ENCODE data around the gene TPPP3.

Gene TPPP3

DNA sequence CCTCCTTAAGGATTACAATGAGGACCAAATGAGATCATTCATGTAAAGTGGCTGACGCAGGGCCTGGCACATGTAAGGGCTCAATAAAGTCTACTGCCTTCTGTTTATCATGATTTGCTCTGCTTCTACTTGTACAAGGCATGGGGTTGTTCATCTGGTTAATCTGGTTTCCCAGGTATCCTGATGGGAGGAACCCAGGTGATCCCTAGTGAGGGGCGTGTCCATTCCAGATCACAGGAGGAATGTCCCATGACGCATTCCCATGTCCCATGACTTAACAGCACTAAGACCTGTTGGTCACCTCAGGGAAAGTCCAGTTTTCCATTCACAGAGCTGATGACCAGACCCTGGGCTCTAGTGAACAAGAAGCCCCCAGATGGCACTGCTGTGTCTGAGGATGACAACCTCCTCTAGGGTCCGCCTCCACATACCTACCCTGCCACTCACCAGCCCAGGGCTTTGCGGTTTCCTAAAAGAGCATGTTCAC lies 11.5 kb upstream of the TPPP3 start:
- no peak for DNase-seq (ENCODE audit: low read depth)

DNA sequence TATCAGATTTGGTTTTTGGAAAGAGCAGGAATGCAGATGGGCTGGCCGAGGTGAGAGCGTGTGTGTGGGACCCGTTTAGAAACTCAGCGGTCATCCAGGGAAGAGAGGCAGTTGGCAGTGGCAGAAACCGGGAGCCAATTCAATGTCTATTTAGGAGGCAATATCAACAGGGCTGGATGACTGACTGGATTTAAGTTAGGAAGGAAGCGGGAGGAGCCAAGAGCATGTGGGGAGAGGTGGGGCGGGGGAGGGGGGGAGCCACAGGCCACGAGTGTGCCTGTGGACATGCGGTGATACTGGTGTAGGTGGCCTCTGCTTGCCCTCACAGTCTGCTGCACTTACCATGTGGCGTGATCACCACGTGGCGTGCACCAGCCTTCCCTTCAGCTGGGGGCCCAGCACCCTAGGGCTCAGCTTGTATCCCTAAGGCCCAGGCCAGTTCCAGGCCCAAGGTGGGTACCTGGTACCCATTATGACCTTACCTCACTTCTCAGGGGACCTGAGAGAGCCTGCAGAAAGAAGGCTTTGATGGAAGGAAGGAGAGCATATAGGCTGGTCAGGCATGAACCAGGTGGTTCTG lies 10.8 kb upstream of the TPPP3 start:
- no peak for DNase-seq (ENCODE audit: low read depth)

DNA sequence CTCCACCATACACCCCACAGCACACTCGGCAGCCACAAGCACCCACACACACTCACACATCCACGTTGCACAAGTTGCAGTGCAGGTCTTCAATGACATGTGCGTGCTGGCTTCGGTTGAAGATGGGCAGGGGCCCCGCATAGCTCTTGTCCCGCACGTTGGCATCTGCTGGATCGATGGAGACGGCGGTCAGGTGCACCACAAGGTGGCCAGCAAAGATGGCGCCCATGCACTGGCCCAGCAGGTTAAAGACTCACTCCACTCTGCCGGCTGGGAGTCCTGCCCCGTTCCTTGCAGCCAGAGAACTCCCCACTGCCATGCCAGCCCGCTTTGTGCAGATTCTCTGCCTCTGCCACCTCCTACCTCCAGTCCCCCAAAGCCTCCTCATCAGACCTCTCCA lies 7.6 kb upstream of the TPPP3 start:
- no peak for DNase-seq (ENCODE audit: low read depth)

DNA sequence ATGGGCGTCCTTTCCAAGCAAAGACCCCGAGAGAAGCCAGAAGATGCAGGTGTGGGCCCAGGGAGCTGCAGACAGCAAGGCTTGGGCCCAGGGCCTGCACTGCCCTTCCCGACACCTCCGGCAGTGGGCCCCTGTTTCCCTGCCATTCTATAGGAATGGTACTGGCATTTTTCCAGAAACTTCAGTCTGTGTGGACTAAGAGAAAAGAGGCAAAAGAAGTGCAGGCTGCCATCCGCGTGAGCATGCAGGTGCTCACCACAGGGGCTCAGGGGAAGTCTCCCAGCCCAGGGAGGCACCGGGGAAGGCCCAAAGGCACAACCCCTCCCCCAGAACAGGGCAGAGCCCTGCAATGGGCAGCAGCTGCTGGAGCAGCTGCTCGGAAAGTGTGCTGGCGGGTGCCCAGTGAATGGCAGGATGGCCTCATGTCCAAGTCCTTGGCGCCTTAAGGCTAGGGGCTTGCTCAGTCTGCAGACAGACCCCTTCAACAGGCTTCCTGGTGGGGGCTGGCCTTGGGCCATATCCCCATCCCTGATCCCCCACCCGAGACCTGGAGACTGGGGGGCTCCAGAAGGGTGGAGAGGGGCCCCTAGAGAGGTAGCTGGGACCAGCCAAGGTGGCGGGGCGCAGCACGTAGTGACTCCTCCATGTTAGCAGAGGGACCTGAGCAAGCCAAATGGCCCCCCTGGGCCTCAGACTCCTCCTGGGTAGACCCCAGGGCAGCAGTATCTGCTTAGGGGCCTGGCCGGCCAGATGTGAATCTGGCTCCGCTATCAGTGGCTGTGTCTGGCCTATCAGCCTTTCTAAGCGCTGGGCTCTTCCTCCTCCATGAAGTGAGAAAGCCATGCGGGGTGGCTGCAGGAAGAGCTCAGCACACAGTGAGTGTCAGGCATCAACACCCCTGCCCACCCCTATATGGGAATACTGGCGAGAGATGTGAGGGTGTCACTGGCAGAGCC lies 6.7 kb upstream of the TPPP3 start:
- DNase-seq (ENCODE audit: low read depth): no peak

DNA sequence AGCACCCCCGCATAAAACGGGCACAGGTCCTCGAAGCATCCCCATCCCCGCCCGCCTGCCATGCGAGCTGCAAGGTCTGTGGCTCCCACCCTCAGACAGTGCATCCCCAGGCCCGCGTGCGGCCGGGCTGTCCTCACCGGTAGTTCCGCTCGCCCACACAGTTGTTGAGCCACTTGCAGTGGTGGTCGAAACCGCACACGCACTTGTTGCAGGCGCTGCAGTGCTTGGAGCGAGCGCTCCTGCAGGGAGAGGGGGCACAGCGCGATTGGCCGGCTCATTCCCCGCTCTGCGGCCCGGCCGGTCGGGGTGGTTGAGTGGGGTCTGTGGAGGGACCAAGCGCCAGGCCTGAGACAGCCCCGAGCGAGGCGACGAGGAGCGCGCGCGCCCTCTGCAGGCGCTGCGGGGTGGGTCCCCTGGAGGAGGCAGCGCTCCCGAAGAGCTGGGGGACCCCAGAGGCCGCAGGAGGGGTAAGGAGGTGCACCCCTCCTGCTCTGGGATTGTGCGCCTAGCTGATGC lies 6.0 kb upstream of the TPPP3 start:
- no peak for DNase-seq (ENCODE audit: low read depth)

DNA sequence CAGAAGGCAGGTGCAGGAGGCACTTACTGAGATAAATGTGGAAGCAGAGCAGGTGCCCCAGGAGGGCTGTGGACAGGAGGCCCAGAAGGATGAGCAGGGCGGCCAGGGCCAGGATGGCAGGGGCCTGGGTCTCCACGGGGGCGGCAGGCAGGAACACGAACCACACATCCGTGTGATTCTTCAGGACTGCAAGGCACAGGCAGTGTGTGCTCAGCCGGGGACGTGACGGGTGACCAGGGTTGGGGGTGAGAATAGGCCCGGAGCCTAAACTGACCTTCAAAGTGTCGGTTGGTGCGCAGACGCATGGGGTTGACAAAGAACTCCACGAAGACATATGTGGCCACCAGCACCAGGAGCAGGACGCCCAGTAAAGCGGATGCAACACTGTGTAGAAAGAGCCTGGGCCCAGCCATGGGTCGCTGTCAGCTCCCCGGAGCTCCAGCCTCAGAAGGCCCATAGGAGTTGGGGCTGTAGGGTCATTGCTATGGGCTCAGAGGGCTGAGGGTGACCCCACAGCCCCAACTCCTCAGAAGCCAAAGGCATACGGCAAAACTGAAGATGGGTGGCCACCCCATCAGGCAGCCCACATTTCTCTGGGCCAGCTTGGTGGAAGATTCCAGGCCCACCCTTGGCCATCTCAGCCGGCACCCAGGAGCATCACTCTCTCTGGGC lies 5.4 kb upstream of the TPPP3 start:
- DNase-seq (ENCODE audit: low read depth): no peak

DNA sequence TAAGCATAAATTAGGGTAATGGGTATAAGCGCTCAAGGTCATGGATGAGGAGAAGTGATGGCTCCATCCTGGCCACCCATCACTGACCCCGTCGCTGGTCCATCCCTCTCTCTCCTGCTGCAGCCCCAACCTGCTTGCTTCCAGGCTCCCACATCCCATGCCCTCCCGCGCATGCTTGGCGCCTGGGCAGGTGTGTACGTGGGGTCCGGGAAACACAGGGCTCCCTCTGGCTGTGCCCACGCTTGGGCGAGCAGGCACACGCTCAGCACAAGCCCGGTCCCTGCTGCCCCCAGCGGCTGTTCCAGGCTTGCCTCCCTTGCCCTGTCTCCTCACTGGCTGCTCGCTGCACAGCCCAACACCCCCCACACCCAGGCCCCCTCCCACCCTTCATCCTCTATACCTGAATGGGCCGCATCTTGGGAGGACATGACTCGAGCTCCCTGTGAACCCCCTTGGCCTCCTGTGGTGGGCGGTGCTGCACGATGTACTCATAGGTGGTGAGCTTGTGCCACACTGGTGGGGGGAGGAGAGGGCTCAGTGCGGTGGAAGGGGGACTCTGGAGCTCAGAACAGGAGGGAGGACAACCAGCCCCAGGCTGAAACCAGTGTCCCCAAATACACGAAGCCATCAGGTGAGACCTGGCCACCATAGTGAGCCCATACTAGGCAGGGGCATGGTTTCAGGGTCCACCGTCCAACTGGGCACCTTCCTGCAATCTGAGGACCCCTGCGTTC lies 4.7 kb upstream of the TPPP3 start:
- no peak for DNase-seq (ENCODE audit: low read depth)

DNA sequence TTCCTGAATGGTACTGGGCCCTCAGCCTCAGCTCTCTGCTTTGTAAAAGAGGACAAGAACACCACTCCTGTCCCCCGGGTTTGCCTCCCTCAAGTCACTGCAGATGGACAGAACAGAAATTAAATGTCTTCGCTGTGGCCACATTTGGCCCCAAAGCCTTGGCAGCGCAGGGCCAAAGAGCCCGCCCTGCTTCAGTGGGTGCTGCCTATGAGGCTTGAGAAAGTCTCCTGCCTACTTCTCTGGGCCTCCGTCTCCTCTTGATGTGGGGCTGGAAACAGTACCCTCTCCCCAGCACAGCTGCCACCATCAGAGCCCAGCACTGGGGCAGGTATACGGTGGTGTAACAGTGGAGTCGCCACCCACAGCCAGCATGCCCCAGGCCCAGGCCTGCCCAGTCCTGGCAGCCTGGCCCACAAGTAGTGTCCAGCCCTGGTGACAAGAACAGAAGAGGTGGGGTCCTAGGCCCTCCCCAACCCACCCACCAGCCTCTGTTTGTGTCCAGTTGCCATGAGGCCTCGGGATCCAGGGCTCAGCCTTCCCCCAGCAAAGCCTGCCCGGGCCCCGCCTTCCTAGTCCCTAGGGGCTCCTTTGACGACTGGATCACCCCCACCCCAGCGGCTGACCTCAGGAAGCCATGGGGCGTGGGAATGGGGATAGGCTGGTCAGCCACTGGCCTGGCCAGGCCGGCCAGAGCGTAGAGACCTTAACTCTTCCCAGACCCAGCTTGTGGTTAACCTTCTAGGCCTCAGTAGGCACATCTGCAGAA lies 3.9 kb upstream of the TPPP3 start:
- no peak for DNase-seq (ENCODE audit: low read depth)

DNA sequence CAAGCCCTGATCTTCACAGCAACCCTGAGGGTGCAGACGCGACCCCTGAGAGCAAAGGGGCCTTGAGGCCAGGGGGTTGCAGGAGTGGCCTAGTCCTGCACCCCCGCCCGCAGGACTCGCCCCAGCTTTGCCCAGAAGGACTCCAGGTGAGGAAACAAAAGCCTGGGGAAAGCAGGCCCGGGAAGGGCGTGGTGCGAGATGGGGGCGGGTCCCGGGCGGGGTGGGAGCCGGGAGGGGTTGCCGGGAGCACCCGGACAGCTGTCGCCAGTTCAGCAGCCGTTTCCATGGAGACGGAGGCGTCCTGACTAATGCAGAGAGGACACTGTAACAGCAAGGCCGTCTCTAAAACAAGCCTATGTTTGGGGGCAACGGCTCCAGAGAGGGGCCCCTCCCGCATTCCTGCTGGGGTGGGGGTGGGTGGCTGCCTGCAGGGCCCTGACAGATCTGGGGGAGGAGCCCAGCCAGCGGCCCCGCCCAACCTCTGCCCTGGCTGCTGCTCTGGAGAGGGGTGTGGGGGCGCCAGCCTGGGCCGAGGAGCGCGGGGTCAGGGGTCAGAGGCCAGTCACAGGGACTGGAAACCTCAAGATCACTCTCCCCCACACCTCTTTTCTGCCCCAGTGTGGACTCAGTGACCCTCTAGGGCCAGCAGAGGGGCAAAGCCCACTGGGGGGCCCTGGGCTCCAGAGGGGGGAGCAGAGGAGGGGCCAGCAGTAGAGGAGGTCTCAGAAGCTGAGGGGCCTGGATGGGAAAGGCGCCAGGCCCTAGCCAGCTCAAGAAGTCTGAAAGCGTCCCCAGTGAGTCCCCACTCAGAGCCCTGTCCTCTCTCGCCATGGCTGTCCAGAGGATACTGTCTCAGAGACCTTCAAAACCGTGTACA lies 3.1 kb upstream of the TPPP3 start:
- peak; percentile 59 for DNase-seq (ENCODE audit: low read depth)

DNA sequence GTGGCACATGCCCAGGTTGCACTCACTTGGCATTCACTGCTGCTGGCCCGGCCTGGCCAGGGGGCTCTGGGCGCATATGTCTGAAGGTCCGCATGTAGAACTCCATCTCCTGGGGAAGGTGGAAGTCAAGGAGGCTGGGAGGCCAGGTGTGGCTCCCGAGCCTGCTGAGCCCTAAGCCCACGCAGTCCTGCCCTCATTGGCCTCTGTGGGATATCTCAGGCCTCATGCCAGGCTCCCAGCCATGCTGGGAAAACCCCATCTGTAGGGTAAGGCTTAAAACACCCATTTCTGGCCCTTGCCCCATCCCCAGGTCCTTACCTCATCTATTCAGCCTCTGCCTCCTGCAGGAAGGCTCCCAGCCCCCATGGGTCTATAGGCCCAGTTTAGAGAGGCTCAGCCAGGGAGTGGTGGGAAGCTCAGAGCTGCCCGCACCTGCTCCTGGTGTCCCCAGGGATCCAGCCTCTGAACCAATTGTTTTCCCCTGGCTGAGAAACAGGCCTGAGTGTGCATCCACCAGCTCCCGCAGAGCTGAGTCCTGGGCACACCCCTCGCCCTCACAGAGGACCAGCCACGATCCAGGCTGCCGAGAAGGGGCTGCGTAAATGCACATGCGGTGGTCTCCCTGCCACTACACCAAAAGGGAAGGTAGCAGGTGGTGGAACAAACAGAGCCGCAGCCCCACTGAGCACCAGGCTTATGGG lies 2.3 kb upstream of the TPPP3 start:
- no peak for DNase-seq (ENCODE audit: low read depth)

DNA sequence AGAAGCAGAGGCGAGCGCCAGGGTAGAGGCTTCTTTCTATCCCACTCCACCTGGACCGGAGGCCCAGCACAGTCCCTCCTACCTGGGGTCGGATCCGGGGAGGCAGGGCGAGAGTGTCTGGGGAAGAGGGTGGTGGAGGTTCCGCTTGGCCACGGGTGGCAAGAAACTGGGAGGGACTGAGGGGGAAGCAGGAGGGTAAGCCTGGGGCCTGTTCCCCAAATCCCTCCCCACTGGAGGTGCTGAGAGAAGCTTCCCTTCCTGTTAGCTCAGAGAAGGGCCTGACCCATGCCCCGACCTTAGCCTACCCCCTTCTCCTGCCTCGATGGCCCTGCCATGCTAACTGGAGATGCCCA lies 1.8 kb upstream of the TPPP3 start:
- no peak for DNase-seq (ENCODE audit: low read depth)

DNA sequence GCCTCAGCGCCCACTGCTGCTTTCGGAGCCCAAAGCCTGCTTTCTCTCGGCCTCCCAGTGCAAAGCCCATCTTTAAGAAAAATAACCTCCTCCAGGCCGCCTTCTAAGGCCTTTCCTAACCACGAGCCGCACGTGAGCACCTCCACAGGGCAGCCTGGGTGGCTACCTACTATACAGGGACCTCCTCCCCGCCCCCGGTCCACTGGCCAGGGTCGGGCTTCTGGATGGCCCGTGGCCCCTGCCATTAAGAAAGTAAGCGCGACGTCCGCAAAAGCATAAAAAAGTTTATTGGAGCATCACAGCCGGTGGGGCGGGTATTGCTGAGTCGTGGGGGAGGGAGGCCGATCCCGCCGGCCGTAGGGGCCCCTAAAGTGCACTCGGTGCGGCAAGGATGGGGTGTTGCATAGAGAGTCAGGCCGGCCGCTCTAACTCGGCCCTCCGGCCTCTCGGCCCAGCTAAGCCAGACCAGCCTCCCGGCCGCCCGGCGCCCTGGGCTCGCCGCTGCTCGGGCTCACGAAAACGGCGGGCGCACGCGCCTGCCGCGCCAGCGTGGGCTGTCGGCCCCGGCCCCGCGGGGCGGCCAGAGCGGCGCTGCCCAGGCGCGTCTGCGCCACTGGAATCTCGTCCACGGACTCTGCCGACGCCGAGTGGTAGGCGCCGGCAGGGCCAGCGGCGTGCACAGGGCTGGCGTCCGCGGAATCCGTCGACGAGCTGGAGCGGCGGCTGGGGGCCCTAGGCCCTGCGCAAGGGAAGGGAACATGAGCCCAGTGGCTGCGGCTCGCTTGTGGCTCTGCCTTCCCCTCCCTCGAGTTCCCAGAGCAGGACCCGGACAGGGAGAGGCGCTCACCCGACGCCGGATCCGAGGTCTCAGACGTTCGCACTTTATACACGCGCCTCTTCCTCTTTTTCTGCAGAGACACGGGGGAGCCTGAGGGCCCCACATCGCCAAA lies 1.1 kb upstream of the TPPP3 start:
- no peak for DNase-seq (ENCODE audit: low read depth)

DNA sequence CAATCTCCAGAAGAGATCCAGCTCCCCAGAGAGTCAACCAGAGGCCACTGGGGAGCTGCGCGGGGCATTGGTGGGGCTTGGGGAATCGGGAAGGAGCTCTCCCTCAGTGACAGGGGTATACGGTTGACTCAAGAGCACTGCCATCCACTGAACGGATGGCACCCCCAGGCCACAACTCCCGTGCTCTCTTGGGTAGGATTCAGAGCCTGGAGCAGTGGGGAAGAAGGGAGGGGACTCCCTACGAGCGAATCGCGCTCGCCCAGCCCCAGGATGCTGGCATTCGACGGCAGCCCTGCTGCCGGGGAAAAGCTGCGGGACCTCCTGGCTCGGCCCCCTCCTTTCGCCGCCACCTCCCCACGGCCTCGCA lies 473 bp upstream of the TPPP3 start:
- DNase-seq (ENCODE audit: low read depth): no peak

DNA sequence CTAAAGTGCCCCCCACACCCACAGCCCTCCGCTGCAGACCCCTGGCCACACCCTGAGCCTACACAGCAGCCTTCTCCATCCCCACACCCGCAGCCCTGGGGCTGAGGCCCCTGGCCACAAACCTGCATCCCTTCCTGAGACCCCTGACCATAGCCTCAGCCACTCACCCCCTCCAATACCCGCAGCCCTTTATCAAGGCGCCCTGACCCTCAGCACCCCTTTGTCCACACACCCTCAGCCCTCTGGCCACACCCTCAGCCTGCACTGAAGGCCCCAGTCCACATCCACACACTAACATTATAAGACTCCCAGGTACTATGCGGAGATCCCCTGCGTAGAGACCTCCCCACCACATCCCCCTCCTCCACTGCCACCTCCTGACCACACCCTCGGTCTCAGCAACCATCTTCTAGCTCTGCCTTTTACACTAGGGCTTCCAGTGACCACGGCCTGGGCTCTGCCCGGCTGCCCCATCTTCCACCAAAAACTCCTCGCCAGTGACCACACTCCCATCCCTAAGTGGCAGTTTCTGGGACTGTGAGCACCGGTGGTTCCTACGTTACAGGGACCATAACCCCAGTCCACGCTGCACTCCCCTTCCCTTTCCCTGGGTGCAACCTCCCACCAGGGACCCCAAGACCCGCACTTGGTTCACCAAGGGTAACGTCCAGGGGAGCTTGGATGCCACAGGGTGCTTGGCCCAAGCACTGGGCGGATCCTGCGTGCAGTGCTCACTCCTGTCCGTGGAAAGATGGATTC lies 818 bp downstream of the TPPP3 start:
- no peak for DNase-seq (ENCODE audit: low read depth)

DNA sequence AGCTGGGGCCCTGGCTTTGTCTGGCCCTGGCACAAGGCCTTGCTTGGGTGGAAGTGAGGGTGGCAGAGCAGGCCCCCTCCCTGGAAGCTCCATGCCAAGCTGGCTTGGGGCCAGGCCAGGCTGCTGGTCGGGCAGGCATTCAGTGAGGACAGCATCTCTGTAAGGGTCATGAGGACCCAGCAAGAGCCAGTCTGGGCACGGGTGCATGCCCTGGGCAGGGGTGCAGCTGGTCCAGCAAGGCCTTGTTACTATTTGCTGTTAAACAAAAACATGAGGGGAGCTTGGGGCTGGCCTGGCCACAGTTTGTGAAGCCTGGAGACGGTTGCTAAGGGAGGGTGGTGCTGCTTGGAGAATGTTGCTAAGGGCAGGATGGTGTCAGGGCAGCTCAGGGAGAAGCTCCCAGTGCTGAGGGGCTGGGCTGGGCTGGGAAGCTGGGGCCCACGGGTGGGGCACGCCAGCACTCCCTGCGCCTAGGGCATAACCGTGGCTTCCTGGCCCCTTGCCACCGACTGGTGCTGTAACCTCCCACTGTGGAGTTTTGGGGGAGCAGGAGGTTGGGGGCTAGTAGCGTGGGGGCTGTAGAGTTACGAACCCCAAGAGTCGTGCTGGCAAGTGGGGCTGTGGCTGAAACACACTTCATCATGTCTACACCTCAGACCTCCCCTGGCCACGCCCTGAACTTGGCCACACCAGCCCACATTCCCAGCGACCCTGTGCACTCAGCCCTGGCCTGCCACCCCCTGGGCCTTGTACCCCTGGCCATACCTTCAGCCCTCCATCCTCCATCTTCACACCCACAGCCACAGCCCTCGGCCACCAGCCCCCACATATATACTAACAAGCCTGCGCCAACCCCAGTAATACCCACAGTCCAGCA lies 1.6 kb downstream of the TPPP3 start:
- DNase-seq (ENCODE audit: low read depth): no peak

DNA sequence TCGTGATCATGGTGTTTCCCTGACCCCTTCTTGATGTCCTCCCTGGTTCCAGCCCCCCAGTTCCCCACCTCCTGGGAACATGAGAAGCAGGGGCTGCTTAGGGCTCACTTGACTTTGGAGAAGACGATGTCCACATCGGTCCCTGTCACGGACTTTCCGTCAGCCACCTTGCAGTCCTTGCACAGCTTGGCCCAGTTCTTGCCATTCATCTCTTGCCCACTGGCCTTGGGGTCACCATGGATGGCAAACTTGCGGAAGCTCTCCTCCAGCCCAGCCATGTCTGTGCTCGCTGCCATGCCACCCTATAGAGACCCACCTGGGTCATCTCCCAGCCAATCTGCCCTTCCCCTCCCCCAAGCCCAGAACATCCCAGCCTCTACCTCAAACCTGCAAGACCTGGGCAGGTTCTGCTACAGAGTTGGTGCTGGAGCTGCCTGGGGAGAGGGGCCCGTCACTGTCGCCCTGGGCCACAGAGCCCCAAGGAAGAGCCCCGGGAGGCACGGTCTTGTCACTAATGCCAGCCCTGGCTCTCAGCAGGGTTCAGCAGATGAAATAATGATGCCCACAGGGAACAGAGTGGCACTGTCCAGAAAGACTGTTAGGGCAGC lies 2.4 kb downstream of the TPPP3 start:
- DNase-seq (ENCODE audit: low read depth): no peak
